A172 (cell line): ENCODE results near the gene NUP160. TPM values are rescaled to one million over a fixed set of nuclear protein-coding genes. Genes with fewer than 3 reads are reported as not detected.
"Not testable (repeated sequence)": the region's sequence is repeated elsewhere in the genome, so short reads cannot be mapped to it uniquely, and the experiment has no call there.

Experiments
- DNase-seq: peaks from one replicate; pipeline ENCODE4 v3.0.0-alpha.2; 2015; ENCODE audit warnings: low spot score
- total RNA-seq: library from RNA; depleted of rRNA; stranded (reverse); fragments of >200 nt; shearing (Covaris generic); gene quantifications from 2 replicates; pipeline ENCODE4 v1.2.3, GENCODE V29; 2014

NUP160 gene
- total RNA-seq, 1 experiment from 2014 or later, result 42.3 TPM

- DNase-seq, result no peak
Measured at GRCh38 chr11:47788181-47788580, 60.0 kb downstream of the NUP160 start.

- DNase-seq, result no peak
Measured at GRCh38 chr11:47786373-47786772, 61.8 kb downstream of the NUP160 start.

- DNase-seq, result no peak
Measured at GRCh38 chr11:47784785-47785381, 63.3 kb downstream of the NUP160 start.

- no peak for DNase-seq
Measured at GRCh38 chr11:47783087-47783610, 65.0 kb downstream of the NUP160 start.

GRCh38 chr11:47778878-47779483 is 69.2 kb downstream of the NUP160 start:
- DNase-seq, result no peak

GRCh38 chr11:47775240-47775869 is 72.8 kb downstream of the NUP160 start:
- DNase-seq, result no peak

GRCh38 chr11:47773882-47774281 is 74.3 kb downstream of the NUP160 start:
- no peak for DNase-seq

GRCh38 chr11:47769556-47769955 is 78.6 kb downstream of the NUP160 start:
- not testable (repeated sequence) for DNase-seq

GRCh38 chr11:47768101-47768612 is 80.0 kb downstream of the NUP160 start:
- DNase-seq, result peak; percentile 93

GRCh38 chr11:47766509-47767227 is 81.5 kb downstream of the NUP160 start:
- peak; percentile 51 for DNase-seq

GRCh38 chr11:47765086-47765485 is 83.1 kb downstream of the NUP160 start:
- DNase-seq, result no peak

GRCh38 chr11:47759291-47759690 is 88.9 kb downstream of the NUP160 start:
- DNase-seq, result not testable (repeated sequence)

GRCh38 chr11:47756208-47756607 is 91.9 kb downstream of the NUP160 start:
- DNase-seq, result no peak

- DNase-seq, result no peak
Measured at GRCh38 chr11:47750725-47751124, 97.4 kb downstream of the NUP160 start.

GRCh38 chr11:47742494-47742893 is 105.7 kb downstream of the NUP160 start:
- DNase-seq, result not testable (repeated sequence)

- not testable (repeated sequence) for DNase-seq
Measured at GRCh38 chr11:47737817-47738216, 110.3 kb downstream of the NUP160 start.

- no peak for DNase-seq
Measured at GRCh38 chr11:47732271-47732670, 115.9 kb downstream of the NUP160 start.

GRCh38 chr11:47731475-47731874 is 116.7 kb downstream of the NUP160 start:
- DNase-seq, result no peak
